DND-41 (cell line): ENCODE results near the gene GPR39.

Source experiments
- EZH2 ChIP-seq: IDR thresholded peaks from 3 replicates; pipeline ENCODE4 v1.6.1; 2012; ENCODE audit warnings: borderline replicate concordance, low read depth, mild to moderate bottlenecking, moderate library complexity, low read length, inconsistent platforms; ENCODE audit not compliant: severe bottlenecking
- TF ChIP-seq, protein P1 (sequence below): IDR thresholded peaks from 2 replicates; pipeline ENCODE4 v1.5.1; 2012; ENCODE audit warnings: borderline replicate concordance, low read length, moderate library complexity, mild to moderate bottlenecking; ENCODE audit not compliant: poor library complexity, severe bottlenecking; ENCODE audit errors: extremely low read depth

DNA sequence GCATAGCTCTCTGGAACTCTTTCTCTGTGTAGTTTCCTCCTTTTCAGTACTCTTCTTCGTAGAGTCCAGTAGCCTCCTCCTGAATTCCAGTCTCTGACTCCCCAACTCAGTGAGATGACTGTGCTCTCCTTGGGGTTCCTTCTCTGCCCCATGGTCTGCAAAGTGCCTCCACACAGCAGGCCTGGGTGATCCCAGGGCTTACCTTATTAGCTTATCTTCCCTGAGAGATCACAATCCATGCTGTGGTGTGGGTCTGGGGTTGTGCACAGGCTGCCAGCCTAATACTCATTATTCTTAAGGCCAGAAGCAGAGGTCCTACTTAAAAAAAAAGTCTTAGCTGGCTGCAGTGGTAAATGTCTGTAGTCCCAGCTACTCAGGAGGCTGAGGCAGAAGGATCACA lies 4.6 kb upstream of the GPR39 start:
- TF ChIP-seq, protein P1, sequence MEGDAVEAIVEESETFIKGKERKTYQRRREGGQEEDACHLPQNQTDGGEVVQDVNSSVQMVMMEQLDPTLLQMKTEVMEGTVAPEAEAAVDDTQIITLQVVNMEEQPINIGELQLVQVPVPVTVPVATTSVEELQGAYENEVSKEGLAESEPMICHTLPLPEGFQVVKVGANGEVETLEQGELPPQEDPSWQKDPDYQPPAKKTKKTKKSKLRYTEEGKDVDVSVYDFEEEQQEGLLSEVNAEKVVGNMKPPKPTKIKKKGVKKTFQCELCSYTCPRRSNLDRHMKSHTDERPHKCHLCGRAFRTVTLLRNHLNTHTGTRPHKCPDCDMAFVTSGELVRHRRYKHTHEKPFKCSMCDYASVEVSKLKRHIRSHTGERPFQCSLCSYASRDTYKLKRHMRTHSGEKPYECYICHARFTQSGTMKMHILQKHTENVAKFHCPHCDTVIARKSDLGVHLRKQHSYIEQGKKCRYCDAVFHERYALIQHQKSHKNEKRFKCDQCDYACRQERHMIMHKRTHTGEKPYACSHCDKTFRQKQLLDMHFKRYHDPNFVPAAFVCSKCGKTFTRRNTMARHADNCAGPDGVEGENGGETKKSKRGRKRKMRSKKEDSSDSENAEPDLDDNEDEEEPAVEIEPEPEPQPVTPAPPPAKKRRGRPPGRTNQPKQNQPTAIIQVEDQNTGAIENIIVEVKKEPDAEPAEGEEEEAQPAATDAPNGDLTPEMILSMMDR: no peak
- no peak for TF ChIP-seq EZH2
